HTERT RPE-1 (cell line): ENCODE measurements around the gene PRR35.

ENCODE experiments used
- in situ Hi-C: fragments of 300-500 bp; cut with MboI; formaldehyde crosslinking; loops from 4 replicates; pipeline ENCODE4 v1.14.3; 2020; ENCODE audit warnings: low sequenced_read_pairs

The PRR35 gene

DNA sequence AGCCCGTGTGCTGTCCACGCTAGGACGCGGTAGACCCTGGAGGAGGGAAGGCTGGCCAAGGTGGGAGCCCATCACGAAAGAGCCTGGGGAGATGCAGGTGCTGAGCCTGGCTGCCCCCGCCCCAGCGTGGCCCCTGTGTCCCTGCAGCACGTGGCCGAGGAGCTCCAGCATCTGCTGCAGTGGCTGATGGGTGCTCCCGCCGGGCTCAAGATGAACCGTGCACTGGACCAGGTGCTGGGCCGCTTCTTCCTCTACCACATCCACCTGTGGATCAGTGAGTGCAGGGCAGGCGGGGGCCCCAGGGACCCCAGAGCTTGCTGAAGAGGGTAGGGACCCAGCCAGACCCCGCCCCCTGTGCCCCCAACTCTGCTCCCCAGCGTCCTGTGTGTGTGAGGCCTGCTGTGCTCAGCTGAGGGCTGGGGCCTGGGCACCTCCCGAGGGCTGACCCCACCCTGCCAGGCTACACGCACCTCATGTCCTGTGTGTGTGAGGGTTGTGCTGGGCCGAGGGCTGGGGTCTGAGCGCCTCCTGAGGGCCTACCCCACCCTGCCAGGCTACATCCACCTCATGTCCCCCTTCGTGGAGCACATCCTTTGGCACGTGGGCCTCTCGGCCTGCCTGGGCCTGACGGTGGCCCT, 18.2 kb downstream of the PRR35 start:
- in situ Hi-C loops, result no loop called here

GRCh38 chr16:578870-579405, 18.7 kb downstream of the PRR35 start:
- in situ Hi-C loops, result no loop called here

GRCh38 chr16:580141-580945, 20.1 kb downstream of the PRR35 start:
- in situ Hi-C loops, result no loop called here

DNA sequence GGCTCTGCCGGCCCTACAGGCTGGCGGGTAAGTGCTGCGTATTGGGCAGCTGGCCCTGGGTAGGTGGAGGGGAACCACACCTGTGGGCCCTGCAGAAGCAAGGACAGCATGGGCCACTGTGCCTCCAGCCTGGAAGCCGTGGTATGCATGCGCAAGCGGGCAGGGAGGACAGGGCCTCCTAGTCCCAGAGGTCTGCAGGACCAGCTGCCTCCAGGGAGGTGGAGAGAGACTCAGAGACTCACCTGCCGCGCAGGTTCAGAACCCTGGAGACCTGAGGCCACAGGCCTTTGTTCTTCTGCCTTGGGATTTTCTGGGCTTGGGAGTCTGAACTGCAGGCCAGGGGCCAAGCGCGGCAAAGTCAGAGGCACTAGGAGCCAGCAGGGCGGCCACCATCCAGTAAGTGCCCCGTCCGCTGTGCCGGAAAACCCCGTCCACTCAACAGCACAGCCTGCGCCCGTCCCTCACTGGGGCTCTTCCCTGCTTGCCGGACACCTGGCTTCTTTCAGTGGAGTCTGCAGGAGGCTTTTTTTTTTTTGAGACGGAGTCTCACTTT, 20.8 kb downstream of the PRR35 start:
- in situ Hi-C loops, result no loop called here

- in situ Hi-C loops, result no loop called here
Measured at GRCh38 chr16:582218-582613, 22.0 kb downstream of the PRR35 start.

- in situ Hi-C loops, result no loop called here
Measured at GRCh38 chr16:582614-583331, 22.6 kb downstream of the PRR35 start.

DNA sequence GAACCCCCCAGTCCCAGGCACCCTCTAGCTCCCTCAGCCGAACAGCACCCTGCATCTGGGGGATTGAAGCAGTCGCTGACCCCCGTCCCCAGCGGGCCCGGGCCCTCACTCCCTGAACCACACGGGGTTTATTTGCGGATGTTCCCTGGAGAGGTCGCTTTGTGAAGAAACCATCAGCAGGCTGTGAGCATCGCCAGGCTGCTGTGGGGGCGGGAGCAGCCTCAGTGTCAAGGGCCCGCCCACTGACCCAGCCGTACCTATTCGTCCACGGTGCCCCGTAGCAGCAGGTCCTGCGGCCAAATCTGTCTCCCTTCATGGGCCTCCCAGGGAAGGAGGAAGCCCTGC, 23.2 kb downstream of the PRR35 start:
- in situ Hi-C loops, result no loop called here

DNA sequence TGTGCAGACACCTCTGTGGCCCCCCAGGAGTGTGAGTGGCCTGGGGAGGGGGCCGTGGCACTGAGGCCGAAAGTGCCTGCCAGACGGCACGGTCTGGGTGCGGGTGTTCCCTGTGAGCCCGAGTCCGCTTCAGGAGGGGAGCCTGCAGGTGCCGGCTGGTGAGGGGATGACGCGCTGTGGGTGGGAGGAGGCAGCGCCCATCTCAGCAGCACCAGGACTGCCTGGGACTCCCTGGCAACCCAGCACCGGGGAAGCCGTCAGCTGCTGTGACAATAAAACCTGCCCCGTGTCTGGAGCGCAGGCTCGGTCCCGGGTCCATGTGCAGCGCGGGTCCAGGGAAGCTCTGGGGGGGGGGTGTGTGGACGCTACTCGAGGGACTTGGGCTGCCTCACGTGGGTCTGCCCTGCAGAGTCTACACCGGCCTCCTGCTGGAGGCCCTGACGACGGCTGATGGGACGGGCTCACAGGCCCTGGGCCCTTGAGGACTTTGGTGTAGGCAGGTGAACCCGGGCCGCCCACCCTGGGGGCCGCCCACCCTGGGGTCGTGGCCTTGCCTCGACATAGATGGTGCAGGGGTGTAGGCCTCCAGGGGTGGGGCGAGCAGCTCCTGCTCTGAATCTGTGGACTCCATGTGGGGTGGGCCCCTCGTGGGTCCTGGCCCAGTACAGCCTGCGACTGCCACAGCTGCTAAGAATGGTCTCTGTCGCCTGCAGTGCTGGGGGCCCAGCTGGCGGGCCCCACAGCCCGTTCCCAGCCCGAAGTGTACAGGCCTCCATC, 23.8 kb downstream of the PRR35 start:
- in situ Hi-C loops, result no loop called here

- in situ Hi-C loops, result no loop called here
Measured at GRCh38 chr16:585351-585750, 25.2 kb downstream of the PRR35 start.

GRCh38 chr16:586047-586644, 26.0 kb downstream of the PRR35 start:
- in situ Hi-C loops, result no loop called here

DNA sequence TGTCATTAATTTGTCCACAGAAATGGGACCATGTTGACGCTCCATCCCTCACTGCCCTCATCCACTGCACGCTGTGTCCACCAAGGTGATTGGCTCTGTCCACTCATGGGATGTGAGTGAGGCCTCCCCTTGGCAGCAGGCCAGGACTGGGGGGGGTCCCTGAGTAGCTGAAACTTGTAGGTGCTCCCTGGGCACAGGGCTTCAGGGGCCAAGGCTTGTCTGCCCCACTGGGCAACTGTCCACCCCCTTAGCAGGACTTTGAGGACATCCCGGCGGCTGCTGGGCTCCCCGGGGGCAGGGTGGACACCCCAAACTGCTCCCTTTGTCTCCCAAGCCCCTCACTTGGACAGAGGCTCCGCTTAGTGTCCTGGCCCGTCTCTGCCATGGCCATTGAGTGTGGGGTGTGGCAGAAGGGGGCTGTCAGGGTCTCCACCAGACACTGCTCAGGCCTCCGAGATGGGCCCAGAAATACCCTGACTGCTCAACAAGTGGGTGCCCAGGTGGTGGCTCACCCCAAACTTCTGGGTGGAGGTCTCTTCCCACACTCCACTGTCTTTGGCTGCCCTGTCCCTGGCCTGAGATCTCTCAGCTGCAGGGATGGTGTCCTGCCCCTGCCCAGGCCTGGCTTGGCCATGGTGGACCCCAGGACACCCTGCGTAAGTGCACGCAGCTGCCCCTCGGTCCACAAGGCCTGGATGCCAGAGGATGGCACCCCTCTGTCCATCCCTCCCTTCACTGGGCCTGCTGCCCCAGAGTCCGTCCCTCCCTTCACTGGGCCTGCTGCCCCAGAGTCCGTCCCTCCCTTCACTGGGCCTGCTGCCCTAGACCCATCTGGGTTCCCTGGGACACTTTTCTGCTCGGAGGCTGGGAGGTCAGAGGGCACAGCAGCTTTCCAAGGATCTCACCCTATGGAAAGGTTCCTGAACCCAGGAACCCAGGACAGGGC, 26.7 kb downstream of the PRR35 start:
- in situ Hi-C loops, result no loop called here

DNA sequence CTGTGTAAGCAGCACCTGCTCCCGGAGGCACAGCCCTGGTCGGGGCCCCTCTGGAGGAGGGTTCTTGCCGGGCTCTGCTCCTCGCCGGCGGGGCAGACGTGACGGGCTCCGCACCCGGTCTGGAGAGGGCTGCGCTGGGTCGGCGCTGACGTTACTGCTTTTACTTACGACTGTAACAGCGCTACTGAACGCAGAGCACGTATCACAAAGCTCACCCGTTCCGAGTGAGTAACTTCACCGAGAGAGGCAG, 28.4 kb downstream of the PRR35 start:
- in situ Hi-C loops, result no loop called here

DNA sequence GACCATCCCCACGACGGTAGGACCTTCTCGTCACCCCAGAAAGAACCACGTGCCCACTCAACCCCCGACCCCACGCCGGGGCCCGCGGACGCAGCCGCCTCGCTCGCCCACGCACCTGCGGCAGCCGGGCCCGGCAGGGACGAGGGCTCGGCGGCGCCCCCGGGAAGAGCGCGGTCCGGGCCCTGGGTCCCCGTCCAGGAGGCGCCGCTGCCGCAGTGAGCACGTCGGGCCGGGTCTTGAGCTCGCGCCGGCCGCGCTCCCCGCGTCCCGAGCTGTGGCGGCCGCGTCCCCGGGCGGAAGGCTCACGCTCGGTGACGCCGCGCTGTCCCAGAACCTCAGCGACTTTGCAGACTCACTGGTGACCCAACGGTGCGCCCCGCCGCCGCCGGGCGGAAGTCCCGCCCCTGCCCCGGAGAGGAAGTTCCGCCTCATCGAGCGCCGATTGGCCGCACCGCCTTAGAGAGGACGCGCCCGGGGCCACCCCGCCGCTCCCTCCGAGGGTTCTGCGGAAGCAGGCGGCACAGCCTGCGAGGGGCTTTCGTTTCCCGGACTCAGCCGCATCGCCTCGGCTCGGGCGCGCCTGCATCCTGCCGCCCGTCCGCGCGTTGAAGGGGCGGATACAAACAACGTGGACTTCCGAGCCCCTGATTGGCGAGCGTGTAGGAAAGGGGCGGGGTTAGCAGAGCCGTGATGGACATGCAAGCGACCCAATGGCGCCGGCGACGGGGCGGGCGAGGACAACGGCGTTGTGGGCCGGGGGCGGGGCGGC, 28.9 kb downstream of the PRR35 start:
- in situ Hi-C loops, result no loop called here

DNA sequence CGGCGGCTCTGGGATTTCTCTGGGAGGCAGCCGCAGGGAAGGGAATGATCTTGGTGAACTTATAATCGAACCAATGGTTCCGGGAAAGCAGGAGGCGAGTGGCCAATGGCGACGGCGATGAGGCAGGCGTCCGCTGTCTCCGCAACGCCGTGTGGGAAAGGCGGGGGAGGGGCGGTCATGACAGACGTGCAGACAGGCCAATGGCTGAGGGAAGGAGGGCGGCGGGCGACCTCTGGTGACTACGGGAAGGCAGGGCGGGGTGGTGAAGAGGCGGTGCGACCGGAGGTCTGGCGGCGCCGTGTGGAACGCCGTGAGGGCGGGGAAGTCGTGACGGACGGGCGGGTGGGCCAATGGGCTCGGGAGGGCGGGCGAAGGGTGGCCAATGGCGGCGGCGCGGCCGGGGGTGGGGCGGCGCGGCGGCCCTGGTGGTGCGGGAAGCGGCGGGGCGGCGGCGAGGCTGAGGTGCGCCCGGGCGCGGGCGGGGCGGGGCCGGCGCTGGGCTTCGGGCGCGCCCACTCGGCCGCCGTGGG, 29.5 kb downstream of the PRR35 start, which contains the start of gene RAB40C:
Gene RAB40C, plus strand, starts transcription at position 409 of the 530 bp plus-strand sequence. CDS start 226 bp downstream, outside the sequence.
- in situ Hi-C loops, result no loop called here

DNA sequence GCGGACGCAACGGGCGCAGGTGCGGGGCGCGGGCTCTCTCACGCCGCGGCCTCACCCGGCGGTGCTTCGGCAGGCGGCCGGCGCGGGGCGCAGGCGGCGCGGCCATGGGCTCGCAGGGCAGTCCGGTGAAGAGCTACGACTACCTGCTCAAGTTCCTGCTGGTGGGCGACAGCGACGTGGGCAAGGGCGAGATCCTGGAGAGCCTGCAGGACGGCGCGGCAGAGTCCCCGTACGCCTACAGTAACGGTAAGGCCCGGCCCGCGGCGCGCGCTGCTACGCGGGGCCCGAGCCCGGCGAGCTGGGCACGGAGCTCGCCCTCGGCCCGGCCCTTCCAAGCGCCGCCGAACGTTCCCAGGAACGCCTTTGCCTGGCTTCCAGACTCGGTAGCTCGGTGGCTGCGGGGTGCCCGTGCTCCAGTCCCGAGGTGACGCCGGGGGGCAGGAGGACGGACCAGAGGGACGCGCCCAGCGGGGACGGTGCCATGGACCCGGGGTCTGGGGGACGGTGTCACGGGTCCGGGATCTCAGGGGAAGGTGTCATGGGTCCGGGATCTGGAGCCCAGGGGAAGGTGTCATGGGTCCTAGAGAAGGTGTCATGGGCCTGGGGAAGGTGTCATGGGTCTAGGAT, 30.1 kb downstream of the PRR35 start:
- in situ Hi-C loops, result no loop called here

DNA sequence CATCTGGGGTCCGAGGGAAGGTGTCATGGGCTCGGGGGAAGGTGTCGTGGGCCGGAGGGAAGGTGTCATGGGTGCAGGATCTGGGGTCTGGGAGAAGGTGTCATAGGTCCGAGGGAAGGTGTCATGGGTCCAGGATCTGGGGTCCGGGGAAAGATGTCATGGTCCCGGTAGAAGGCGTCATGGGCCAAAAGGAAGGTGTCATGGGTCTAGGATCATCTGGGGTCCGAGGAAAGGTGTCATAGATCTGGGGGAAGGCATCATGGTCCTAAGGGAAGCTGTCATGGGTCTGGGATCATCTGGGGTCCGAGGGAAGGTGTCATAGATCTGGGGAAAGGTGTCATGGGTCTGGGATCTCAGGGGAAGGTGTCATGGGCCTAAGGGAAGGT, 30.6 kb downstream of the PRR35 start:
- in situ Hi-C loops, result no loop called here

- in situ Hi-C loops, result no loop called here
Measured at GRCh38 chr16:591231-591630, 31.0 kb downstream of the PRR35 start.
